GM12878 (cell line): Measurements from ENCODE around the gene TJP1. TPM values are rescaled to one million over a fixed set of nuclear protein-coding genes. Genes with fewer than 3 reads are reported as not detected.

Source experiments
- ATAC-seq: fragments of 200-7000 bp; cut with Tn5 transposase; 3 replicates; pipeline ENCODE4 v1.9.1; 2020; ENCODE audit warnings: mild to moderate bottlenecking, moderate library complexity
- BruUV-seq: library from RNA; stranded (reverse); fragments of 400-500 nt; replicated peaks from 2 replicates; lab custom pipeline; 2021; lab: Mats Ljungman, UMichigan
- CTCF ChIA-PET: fragments of 300-600 bp; sonication (Branson Sonifier 250); formaldehyde crosslinking; extraction: SDS; loops from one replicate; lab custom pipeline; 2021; ENCODE audit warnings: inconsistent platforms; lab: Yijun Ruan, JAX
- POLR2A ChIA-PET: fragments of 350-600 bp; formaldehyde crosslinking; extraction: SDS; loops from one replicate; lab custom pipeline; 2021; ENCODE audit warnings: inconsistent platforms; lab: Charles Lee
- RAD21 ChIA-PET: fragments of 300-600 bp; sonication (Branson Sonifier 250); formaldehyde crosslinking; loops from one replicate; lab custom pipeline; 2023; ENCODE audit warnings: antibody characterized with exemption; ENCODE audit not compliant: unreplicated experiment; lab: Charles Lee
- SMC1A ChIA-PET: fragments of 300-600 bp; sonication (Branson Sonifier 250); formaldehyde crosslinking; loops from one replicate; lab custom pipeline; 2023; ENCODE audit not compliant: unreplicated experiment, uncharacterized antibody; lab: Charles Lee
- DNase-seq: peaks from one replicate; pipeline ENCODE4 v3.0.0-alpha.2; 2011; ENCODE audit warnings: low read depth, low spot score
- FAIRE-seq: peaks from 3 replicates; lab custom pipeline; 2011; peaks lifted over from hg19 to GRCh38; lab: Jason Lieb, UNC
- H2AFZ ChIP-seq: 2 replicates; pipeline ENCODE4 v1.6.0; 2011; ENCODE audit warnings: low read depth, low read length, control low read depth; ENCODE audit not compliant: control insufficient read depth
- H3K27ac ChIP-seq: 2 replicates; pipeline ENCODE4 v1.5.1; 2011; ENCODE audit warnings: control low read depth; ENCODE audit not compliant: control insufficient read depth, insufficient read depth
- H3K27me3 ChIP-seq, 2 experiments: replicated peaks in 1 of 2; 2 replicates each; pipeline versions ENCODE4 v1.6.0 to v1.6.1; 2011; ENCODE audit warnings: low read length in 1 of 2; ENCODE audit not compliant: control insufficient read depth in 2 of 2, insufficient read depth in 2 of 2
- H3K36me3 ChIP-seq, 2 experiments: 2 replicates each; pipeline ENCODE4 v1.5.1; 2011; ENCODE audit warnings: low read length in 1 of 2; ENCODE audit not compliant: control insufficient read depth in 2 of 2, insufficient read depth in 2 of 2
- H3K4me1 ChIP-seq: 2 replicates; pipeline ENCODE4 v1.6.1; 2011; ENCODE audit warnings: mild to moderate bottlenecking, low read length, moderate library complexity, mixed read lengths; ENCODE audit not compliant: control insufficient read depth, insufficient read depth
- H3K4me2 ChIP-seq: 2 replicates; pipeline ENCODE4 v1.6.0; 2011; ENCODE audit warnings: control low read depth; ENCODE audit not compliant: control insufficient read depth, insufficient read depth
- H3K4me3 ChIP-seq: fragments of 200-600 bp; sonication (generic); 2 replicates; pipeline ENCODE4 v1.5.1; 2016
- H3K79me2 ChIP-seq: 2 replicates; pipeline ENCODE4 v1.6.0; 2011; ENCODE audit warnings: low read length; ENCODE audit not compliant: control insufficient read depth, insufficient read depth
- H3K9ac ChIP-seq: 2 replicates; pipeline ENCODE4 v1.8.0; 2011; ENCODE audit warnings: low read length, control low read depth, mixed read lengths; ENCODE audit not compliant: control insufficient read depth, insufficient read depth
- H3K9me3 ChIP-seq: replicated peaks from 3 replicates; pipeline ENCODE4 v1.5.1; 2011; ENCODE audit warnings: mild to moderate bottlenecking, low read length; ENCODE audit not compliant: control insufficient read depth, insufficient read depth
- H4K20me1 ChIP-seq: 2 replicates; pipeline ENCODE4 v1.6.0; 2011; ENCODE audit not compliant: control insufficient read depth, insufficient read depth
- ATF2 ChIP-seq: IDR thresholded peaks from 2 replicates; pipeline ENCODE4 v1.6.1; 2012; ENCODE audit warnings: low read length, inconsistent platforms
- BACH1 ChIP-seq: fragments of 450-650 bp; IDR thresholded peaks from 2 replicates; pipeline ENCODE4 v1.6.1; 2017; ENCODE audit warnings: mild to moderate bottlenecking, borderline replicate concordance
- BCLAF1 ChIP-seq: fragments of 450-650 bp; IDR thresholded peaks from 2 replicates; pipeline ENCODE4 v1.6.1; 2017; ENCODE audit warnings: antibody characterized with exemption, mild to moderate bottlenecking, moderate library complexity
- CHD1 ChIP-seq: IDR thresholded peaks from 2 replicates; pipeline ENCODE4 v1.6.1; 2012; ENCODE audit warnings: low read depth, low read length, improper control_type of control experiment
- E2F8 ChIP-seq: fragments of 450-650 bp; IDR thresholded peaks from 2 replicates; pipeline ENCODE4 v1.6.1; 2018; ENCODE audit warnings: mild to moderate bottlenecking, low read depth, moderate library complexity; ENCODE audit not compliant: partially characterized antibody
- GABPA ChIP-seq: IDR thresholded peaks from 2 replicates; pipeline ENCODE4 v1.6.1; 2014; ENCODE audit warnings: antibody characterized with exemption, low read depth, mild to moderate bottlenecking, inconsistent platforms
- MEF2B ChIP-seq: fragments of 450-650 bp; IDR thresholded peaks from 2 replicates; pipeline ENCODE4 v1.6.1; 2018; ENCODE audit warnings: mild to moderate bottlenecking, moderate library complexity; ENCODE audit not compliant: partially characterized antibody, poor library complexity, severe bottlenecking
- NBN ChIP-seq: fragments of 450-650 bp; IDR thresholded peaks from 2 replicates; pipeline ENCODE4 v1.6.1; 2016
- RCOR1 ChIP-seq: conservative IDR thresholded peaks from 2 replicates; pipeline ENCODE4 v1.6.1; 2012; ENCODE audit warnings: low read depth, low read length, improper control_type of control experiment
- SUZ12 ChIP-seq: fragments of 200-600 bp; sonication (generic); IDR thresholded peaks from one replicate; pipeline ENCODE4 v1.6.1; 2018; ENCODE audit warnings: antibody characterized with exemption, mild to moderate bottlenecking; ENCODE audit not compliant: unreplicated experiment
- WGBS: methylation state at CpG from one replicate; pipeline ENCODE4 v1.1.6; 2016; ENCODE audit warnings: low lambda C conversion rate; ENCODE audit not compliant: insufficient replicate concordance, insufficient coverage; ENCODE audit errors: missing lambda C conversion rate; 5-methylcytosine and 5-hydroxymethylcytosine counted together
- in situ Hi-C: fragments of 300-500 bp; cut with MboI; formaldehyde crosslinking; loops from 9 replicates; pipeline ENCODE4 v1.14.3; 2018; ENCODE audit warnings: mixed read lengths
- intact Hi-C: fragments of 100-400 bp; cut with micrococcal nuclease; formaldehyde crosslinking; loops from one replicate; pipeline ENCODE4 v1.14.2; 2022; ENCODE audit not compliant: unreplicated experiment
- polyA plus RNA-seq, 11 experiments: library from polyadenylated mRNA; depleted of rRNA in 4 of 11; unstranded in 6 of 11; stranded (reverse) in 5 of 11; fragments of >200 nt; fragmentation: Nextera tagmentation in 4 of 11; fragmentation: Illumina TruSeq in 1 of 11; extraction: Ambion mirVana in 4 of 11; extraction: Trizol in 1 of 11; gene quantifications; 1 replicate in 1 of 11; 2 replicates in 10 of 11; pipeline versions ENCODE4 v1.2.1 to v1.2.3, GENCODE V29; 2011 to 2016; ENCODE audit warnings: inconsistent platforms in 2 of 11, missing spikeins in 2 of 11, low read depth in 1 of 11
- total RNA-seq, 4 experiments: library from RNA; depleted of rRNA in 3 of 4; stranded (reverse); fragments of >200 nt in 3 of 4; fragmentation: Illumina TruSeq in 1 of 4; extraction: Trizol in 1 of 4; gene quantifications; 2 replicates each; pipeline versions ENCODE4 v1.2.1 to v1.2.3, GENCODE V29; 2013 to 2021

The TJP1 gene
- total and polyA plus RNA-seq, 10 of the 15 experiments (the other 5 are each of a cell fraction or from before 2014, with no cell fraction given): 0.01 to 0.49 (median 0.08) TPM; not detected in 7

- TF ChIP-seq SUZ12 (no peak), BCLAF1 (no peak), E2F8 (no peak), MEF2B (no peak)
Observed at GRCh38 chr15:29835301-29835700, 13.0 kb upstream of the TJP1 start (continued).

GRCh38 chr15:29832709-29833108, 10.4 kb upstream of the TJP1 start:
- Histone ChIP-seq H3K4me2 (no peak overlapping the region), H3K79me2 (no peaks in the 10 kb centered on the region), H2AFZ (no peak overlapping the region), H3K4me1 (no peaks in the 10 kb centered on the region), H3K4me3 (no peak overlapping the region), H3K36me3 (no peaks in the 10 kb centered on the region), H3K27me3 (no peaks in the 10 kb centered on the region), H3K27ac (no peak overlapping the region), H4K20me1 (no peaks in the 10 kb centered on the region), H3K9ac (no peak overlapping the region), H3K9me3 (no peaks in the 10 kb centered on the region)
- FAIRE-seq (no peak), ATAC-seq (no peak), DNase-seq (no peak)
- in situ Hi-C loops: no loop called here
- SMC1A ChIA-PET: no interaction called here
- BruUV-seq: no TSS peak
- WGBS: 77% methylated on average over 3 of the region's 3 CpGs
- TF ChIP-seq GABPA: no peak
- TF ChIP-seq CHD1: no peak
- no peak for TF ChIP-seq BACH1
- no peak for TF ChIP-seq NBN
- TF ChIP-seq ATF2: no peak
- TF ChIP-seq RCOR1: no peak
- RAD21 ChIA-PET: no interaction called here
- POLR2A ChIA-PET: no interaction called here
- CTCF ChIA-PET: no interaction called here
- intact Hi-C loops: no loop called here
